Pancreas (tissue), 10 donors: ENCODE data around the gene KCNB1. TPM values are rescaled to one million over a fixed set of nuclear protein-coding genes. Genes with fewer than 3 reads are reported as not detected.

Source experiments
- ATAC-seq, 4 donors: fragments of 200-7000 bp; cut with Tn5 transposase; one replicate each; pipeline versions ENCODE4 v1.8.0 to v1.9.1; 2020; ENCODE audit warnings: mild to moderate bottlenecking in 4 of 4, moderate library complexity in 4 of 4
- DNase-seq, 6 donors: peaks; one replicate each; pipeline ENCODE4 v3.0.0-alpha.2; 2020
- FAIRE-seq: peaks from 2 replicates; lab custom pipeline; 2012; peaks lifted over from hg19 to GRCh38; lab: Jason Lieb, UNC
- H3K27ac ChIP-seq, 4 donors: fragments of 200-600 bp; sonication (generic); 1 replicate in 3 of 4; 2 replicates in 1 of 4; pipeline versions ENCODE4 v1.5.0 to v1.8.0; 2020
- H3K27me3 ChIP-seq, 4 donors: fragments of 200-600 bp; one replicate each; pipeline ENCODE4 v1.8.0; 2021
- H3K36me3 ChIP-seq, 3 donors: fragments of 200-600 bp; sonication (generic) in 1 of 3; one replicate each; pipeline versions ENCODE4 v1.5.0 to v1.8.0; 2020 to 2021
- H3K4me1 ChIP-seq, 3 donors: fragments of 200-600 bp; one replicate each; pipeline ENCODE4 v1.8.0; 2021
- H3K4me3 ChIP-seq, 4 donors: fragments of 200-600 bp; sonication (generic) in 2 of 4; one replicate each; pipeline versions ENCODE4 v1.5.0 to v1.8.0; 2020 to 2021
- H3K9me3 ChIP-seq, 4 donors: fragments of 200-600 bp; one replicate each; pipeline ENCODE4 v1.8.0; 2021
- WGBS, 2 donors: extraction: QIAGEN DNeasy Blood & Tissue Kit; methylation state at CpG; one replicate each; pipeline ENCODE4 v1.1.7; 2013; 5-methylcytosine and 5-hydroxymethylcytosine counted together
- intact Hi-C, 3 donors: fragments of 100-400 bp; cut with DNase I; formaldehyde crosslinking; loops; one replicate each; pipeline versions ENCODE4 v1.11.1 to v1.14.2; 2022
- polyA plus RNA-seq, 2 donors: library from polyadenylated mRNA; stranded (reverse); fragments of 200-250 nt; gene quantifications; one replicate each; pipeline ENCODE4 v1.2.3, GENCODE V29; 2013
- total RNA-seq, 6 donors: library from RNA; stranded (reverse); fragmentation: NEBNext Ultra II Directional in 4 of 6; extraction: Animal tissue kit (Norgen Biotek cat#: 25700) in 4 of 6; gene quantifications; one replicate each; pipeline versions ENCODE4 v1.2.1 to v1.2.4, GENCODE V29; 2021 to 2023
- TF ChIP-seq, protein P1 (sequence below), 4 donors: fragments of 200-600 bp; sonication (generic) in 3 of 4; IDR thresholded peaks; one replicate each; pipeline versions ENCODE4 v1.5.0 to v1.8.0; 2021; ENCODE audit warnings: antibody characterized with exemption in 4 of 4
- donor health status: healthy with polysubstance abuse.
- donor health status: DM: no; HTN: no; CAD: no; lungs with moderate emphysema.
- donor health status: DM: no; HTN: no; CAD: no.
- donor health status: control.
- donor health status: control.
- donor health status: Bipolar disorder and iron deficiency.
- donor health status: DM: yes; HTN: yes; CAD: no.
- donor health status: DM: no; HTN: no; CAD: no.
- donor health status: DM: no; HTN: no; CAD: no.
- donor health status: DM: yes; HTN: yes; CAD: no.

The KCNB1 gene
- total and polyA plus RNA-seq, 8 donors, result 0.28 to 2.5 (median 0.31) TPM

DNA sequence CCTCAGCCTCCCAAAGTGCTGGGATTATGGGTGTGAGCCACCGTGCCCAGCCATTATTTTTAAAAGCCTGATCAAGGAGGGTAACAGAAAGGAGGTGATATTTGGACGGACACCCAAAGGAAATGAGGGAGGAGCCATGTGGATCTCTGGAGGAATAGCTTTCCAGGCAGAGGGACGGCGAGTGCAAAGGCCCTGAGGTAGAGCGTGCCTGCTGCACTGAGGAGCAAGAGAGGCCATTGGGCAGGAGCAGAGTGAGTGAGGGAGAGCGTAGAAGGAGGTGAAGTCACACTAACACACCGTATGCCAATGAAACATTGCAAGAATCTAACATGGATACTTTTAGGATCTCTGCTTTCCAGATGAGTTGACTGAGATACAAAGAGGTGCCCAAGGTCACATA is 145.7 kb downstream of the KCNB1 start:
- WGBS, 2 donors, result 66 to 88% methylated on average over 7 of the region's 7 CpGs
- no peaks in the 10 kb centered on the region for H3K4me1 ChIP-seq
- intact Hi-C loops, result loop anchor here (5.0 to 10.0 kb wide), 4 partner anchors 146 to 268 kb away; partner anchors contain the start of gene KCNB1 (in 2 of the 3)
- FAIRE-seq, result no peak
- DNase-seq, result no peak
- H3K4me3 ChIP-seq, result no peak overlapping the region
- H3K36me3 ChIP-seq, result no peaks in the 10 kb centered on the region
- peaks cover 0 to 3% (median 0%) of the 10 kb centered on the region in 4 donors for H3K27me3 ChIP-seq
- H3K27ac ChIP-seq, result no peak overlapping the region
- no peak for ATAC-seq
- TF ChIP-seq, protein P1, sequence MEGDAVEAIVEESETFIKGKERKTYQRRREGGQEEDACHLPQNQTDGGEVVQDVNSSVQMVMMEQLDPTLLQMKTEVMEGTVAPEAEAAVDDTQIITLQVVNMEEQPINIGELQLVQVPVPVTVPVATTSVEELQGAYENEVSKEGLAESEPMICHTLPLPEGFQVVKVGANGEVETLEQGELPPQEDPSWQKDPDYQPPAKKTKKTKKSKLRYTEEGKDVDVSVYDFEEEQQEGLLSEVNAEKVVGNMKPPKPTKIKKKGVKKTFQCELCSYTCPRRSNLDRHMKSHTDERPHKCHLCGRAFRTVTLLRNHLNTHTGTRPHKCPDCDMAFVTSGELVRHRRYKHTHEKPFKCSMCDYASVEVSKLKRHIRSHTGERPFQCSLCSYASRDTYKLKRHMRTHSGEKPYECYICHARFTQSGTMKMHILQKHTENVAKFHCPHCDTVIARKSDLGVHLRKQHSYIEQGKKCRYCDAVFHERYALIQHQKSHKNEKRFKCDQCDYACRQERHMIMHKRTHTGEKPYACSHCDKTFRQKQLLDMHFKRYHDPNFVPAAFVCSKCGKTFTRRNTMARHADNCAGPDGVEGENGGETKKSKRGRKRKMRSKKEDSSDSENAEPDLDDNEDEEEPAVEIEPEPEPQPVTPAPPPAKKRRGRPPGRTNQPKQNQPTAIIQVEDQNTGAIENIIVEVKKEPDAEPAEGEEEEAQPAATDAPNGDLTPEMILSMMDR (IDR thresholded peaks at IDR 0.05), result no peak
- no peaks in the 10 kb centered on the region for H3K9me3 ChIP-seq

GRCh38 chr20:49335476-49335875 is 147.0 kb downstream of the KCNB1 start:
- 74 to 85% methylated on average over 12 of the region's 12 CpGs for WGBS, 2 donors
- TF ChIP-seq, protein P1 (IDR thresholded peaks at IDR 0.05), result no peak
- H3K4me3 ChIP-seq, result no peak overlapping the region
- ATAC-seq, result no peak
- H3K27ac ChIP-seq, result no peak overlapping the region
- H3K4me1 ChIP-seq, result no peaks in the 10 kb centered on the region
- no peaks in the 10 kb centered on the region for H3K9me3 ChIP-seq
- FAIRE-seq, result no peak
- no peaks in the 10 kb centered on the region for H3K36me3 ChIP-seq
- H3K27me3 ChIP-seq, result peaks cover 0 to 3% (median 0%) of the 10 kb centered on the region in 4 donors
- DNase-seq, result no peak
- intact Hi-C loops, result loop anchor here (5.0 to 10.0 kb wide), 4 partner anchors 147 to 269 kb away; partner anchors contain the start of gene KCNB1 (in 2 of the 3)

DNA sequence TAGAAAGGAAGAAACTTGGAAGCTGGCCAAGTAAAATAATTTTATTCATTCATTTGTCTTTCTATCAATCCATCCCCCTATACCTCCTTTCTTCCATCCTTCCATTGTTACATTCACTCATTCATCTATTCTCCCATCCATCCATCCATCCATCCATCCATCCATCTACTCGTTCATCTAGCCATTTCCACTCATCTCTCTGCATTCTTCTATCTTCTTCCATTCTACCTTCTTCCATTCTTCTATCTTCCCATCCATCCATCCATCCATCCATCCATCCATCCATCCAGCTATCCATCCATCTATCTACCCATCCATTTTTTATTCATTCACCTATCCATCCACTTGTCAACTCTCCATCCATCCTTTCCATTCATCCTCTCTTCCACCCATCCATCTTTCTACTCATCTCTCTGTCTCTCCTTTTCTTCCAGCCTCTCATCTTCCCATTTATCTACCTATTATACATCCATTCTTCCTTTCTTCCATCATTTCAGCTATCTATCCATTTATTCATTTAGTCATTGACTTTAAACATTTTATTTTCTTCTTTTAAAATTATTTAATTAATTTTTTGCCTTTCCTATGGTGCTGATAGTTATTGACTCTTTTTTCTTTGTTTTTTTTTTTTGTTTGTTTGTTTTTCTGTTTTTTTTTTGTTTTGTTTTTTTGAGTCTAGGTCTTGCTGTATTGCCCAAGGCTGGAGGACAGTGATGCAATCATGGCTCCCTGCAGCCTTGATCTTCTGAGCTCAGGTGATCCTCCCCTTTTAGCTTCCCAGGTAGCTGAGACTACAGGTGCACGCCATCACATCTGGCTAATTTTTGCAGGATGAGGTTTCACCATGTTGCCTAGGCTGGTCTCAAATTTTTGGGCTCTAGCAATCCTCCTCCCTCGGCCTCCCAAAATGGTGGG is 151.5 kb downstream of the KCNB1 start:
- WGBS, 2 donors, result 51 to 63% methylated on average over 3 of the region's 3 CpGs

GRCh38 chr20:49328790-49329189 is 153.7 kb downstream of the KCNB1 start:
- Histone ChIP-seq H3K4me3 (no peak overlapping the region), H3K27ac (no peak overlapping the region), H3K36me3 (no peaks in the 10 kb centered on the region), H3K27me3 (peaks cover 0 to 3% (median 0%) of the 10 kb centered on the region in 4 donors), H3K9me3 (no peaks in the 10 kb centered on the region), H3K4me1 (no peaks in the 10 kb centered on the region)
- DNase-seq (no peak), ATAC-seq (no peak), FAIRE-seq (no peak)
- TF ChIP-seq, protein P1 (IDR thresholded peaks at IDR 0.05), result no peak
- intact Hi-C loops, result loop anchor here in 1 of 3 donors (5.0 to 10.0 kb wide), 2 partner anchors 84 to 159 kb away; no protein-coding TSS in a partner anchor

More for the DNA sequence above, 151.5 kb downstream of the KCNB1 start:
- Histone ChIP-seq H3K4me3 (no peak overlapping the region), H3K9me3 (no peaks in the 10 kb centered on the region), H3K27me3 (peaks cover 0 to 3% (median 0%) of the 10 kb centered on the region in 4 donors), H3K36me3 (no peaks in the 10 kb centered on the region), H3K4me1 (no peaks in the 10 kb centered on the region), H3K27ac (no peak overlapping the region)
- FAIRE-seq (no peak), ATAC-seq (no peak), DNase-seq (no peak)
- intact Hi-C loops, result loop anchor here (5.0 to 10.0 kb wide), 5 partner anchors 154 to 274 kb away; partner anchors contain the start of gene KCNB1 (in 1 of the 3)
- TF ChIP-seq, protein P1 (IDR thresholded peaks at IDR 0.05), result no peak
